Measurements from ENCODE around the gene CDH3.
A peak's percentile ranks its signal among the peaks of the same experiment; 100 is the strongest.
"Not testable (repeated sequence)": the region's sequence is repeated elsewhere in the genome, so short reads cannot be mapped to it uniquely, and the experiment has no call there.

The CDH3 gene

GRCh38 chr16:68704232-68704867 is 59.2 kb downstream of the CDH3 start:
- DNase-seq (ENCODE audit: low read depth, low spot score), result peak; percentile 59
- TF ChIP-seq CTCF (IDR thresholded peaks at IDR 0.05; ENCODE audit: low read depth, low read length), result peak; percentile 92
- in situ Hi-C loops (cut with HindIII; ENCODE audit: low sequenced_read_pairs), result no loop called here
- no peak overlapping the region for H3K4me3 ChIP-seq (ENCODE audit: low read depth, low read length)

GRCh38 chr16:68707340-68708152 is 62.4 kb downstream of the CDH3 start:
- TF ChIP-seq CTCF (IDR thresholded peaks at IDR 0.05; ENCODE audit: low read depth, low read length), result peak; percentile 23
- in situ Hi-C loops (cut with HindIII; ENCODE audit: low sequenced_read_pairs), result no loop called here
- no peak overlapping the region for H3K4me3 ChIP-seq (ENCODE audit: low read depth, low read length)
- peak; percentile 41 for DNase-seq (ENCODE audit: low read depth, low spot score)

GRCh38 chr16:68710211-68710610 is 65.1 kb downstream of the CDH3 start:
- no peak overlapping the region for H3K4me3 ChIP-seq (ENCODE audit: low read depth, low read length)
- in situ Hi-C loops (cut with HindIII; ENCODE audit: low sequenced_read_pairs), result no loop called here
- no peak for DNase-seq (ENCODE audit: low read depth, low spot score)
- no peak for TF ChIP-seq CTCF (IDR thresholded peaks at IDR 0.05; ENCODE audit: low read depth, low read length)

GRCh38 chr16:68711421-68712139 is 66.5 kb downstream of the CDH3 start:
- H3K4me3 ChIP-seq (ENCODE audit: low read depth, low read length), result no peak overlapping the region
- in situ Hi-C loops (cut with HindIII; ENCODE audit: low sequenced_read_pairs), result no loop called here
- DNase-seq (ENCODE audit: low read depth, low spot score), result no peak
- no peak for TF ChIP-seq CTCF (IDR thresholded peaks at IDR 0.05; ENCODE audit: low read depth, low read length)

GRCh38 chr16:68713361-68713760 is 68.3 kb downstream of the CDH3 start:
- no peak for TF ChIP-seq CTCF (IDR thresholded peaks at IDR 0.05; ENCODE audit: low read depth, low read length)
- in situ Hi-C loops (cut with HindIII; ENCODE audit: low sequenced_read_pairs), result no loop called here
- no peak overlapping the region for H3K4me3 ChIP-seq (ENCODE audit: low read depth, low read length)
- no peak for DNase-seq (ENCODE audit: low read depth, low spot score)

GRCh38 chr16:68715471-68715870 is 70.4 kb downstream of the CDH3 start:
- DNase-seq (ENCODE audit: low read depth, low spot score), result peak; percentile 24
- in situ Hi-C loops (cut with HindIII; ENCODE audit: low sequenced_read_pairs), result no loop called here
- TF ChIP-seq CTCF (IDR thresholded peaks at IDR 0.05; ENCODE audit: low read depth, low read length), result no peak
- no peak overlapping the region for H3K4me3 ChIP-seq (ENCODE audit: low read depth, low read length)

GRCh38 chr16:68716516-68716915 is 71.4 kb downstream of the CDH3 start:
- not testable (repeated sequence) for H3K4me3 ChIP-seq (ENCODE audit: low read depth, low read length); DNase-seq (ENCODE audit: low read depth, low spot score)

More at GRCh38 chr16:68716516-68716915, 71.4 kb downstream of the CDH3 start:
- in situ Hi-C loops (cut with HindIII; ENCODE audit: low sequenced_read_pairs), result not testable (repeated sequence)
